ENCODE results near the gene ADAM19. TPM values are rescaled to one million over a fixed set of nuclear protein-coding genes. Genes with fewer than 3 reads are reported as not detected.

Gene ADAM19
- total and polyA plus RNA-seq, 2 experiments from 2014 or later: 9.1 to 13.2 TPM

DNA sequence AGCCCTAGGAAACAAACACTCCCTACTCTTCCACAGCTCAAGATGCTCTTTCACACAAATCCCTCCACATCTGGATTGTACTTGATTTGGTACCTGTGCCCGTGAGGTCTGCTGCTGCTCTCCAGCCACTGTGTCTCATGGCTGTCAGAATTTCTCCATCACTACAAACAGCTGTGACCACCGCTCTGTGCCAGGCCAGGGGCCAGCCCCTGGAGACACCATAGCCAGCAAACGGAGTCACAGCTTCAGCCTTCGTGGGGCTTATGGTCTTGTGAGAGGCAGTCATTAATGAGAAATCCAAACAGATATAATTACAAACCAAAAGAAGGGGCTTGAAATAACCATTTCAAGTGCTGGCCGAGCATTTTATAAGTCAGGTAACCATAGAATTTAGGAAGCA is 43.6 kb downstream of the ADAM19 start:
- Histone ChIP-seq H3K27ac (ENCODE audit: low read depth) (no peak overlapping the region), H3K4me3 (no peak overlapping the region), H3K9me2 (ENCODE audit: insufficient read depth) (no peaks in the 10 kb centered on the region), H3K36me3 (ENCODE audit: insufficient read depth) (no peaks in the 10 kb centered on the region), H3K79me2 (replicated peaks; ENCODE audit: insufficient read depth) (no peaks in the 10 kb centered on the region), H3K4me1 (ENCODE audit: insufficient read depth) (no peaks in the 10 kb centered on the region), H3F3A (replicated peaks; ENCODE audit: low read depth) (no peaks in the 10 kb centered on the region), H4K20me1 (replicated peaks; ENCODE audit: insufficient read depth) (no peaks in the 10 kb centered on the region), H2AFZ (no peak overlapping the region), H3K27me3 (ENCODE audit: insufficient read depth) (no peaks in the 10 kb centered on the region), H3K4me2 (no peak overlapping the region)
- Mint-ChIP-seq H3K9me3 (no peaks in the 10 kb centered on the region), H3K36me3 (ENCODE audit: low read depth) (peaks cover 12% of the 10 kb centered on the region), H3K27me3 (ENCODE audit: insufficient read depth, low read depth, poor library complexity) (peaks cover 5% of the 10 kb centered on the region), H3K27ac (no peak overlapping the region), H3K4me1 (peaks cover 11% of the 10 kb centered on the region), H3K4me3 (no peak overlapping the region)
- ATAC-seq: no peak
- no peak for DNase-seq (ENCODE audit: low spot score)
- no peak for TF ChIP-seq EZH2phosphoT487 (IDR thresholded peaks at IDR 0.05; ENCODE audit: unreplicated experiment)
- TF ChIP-seq, protein P1, sequence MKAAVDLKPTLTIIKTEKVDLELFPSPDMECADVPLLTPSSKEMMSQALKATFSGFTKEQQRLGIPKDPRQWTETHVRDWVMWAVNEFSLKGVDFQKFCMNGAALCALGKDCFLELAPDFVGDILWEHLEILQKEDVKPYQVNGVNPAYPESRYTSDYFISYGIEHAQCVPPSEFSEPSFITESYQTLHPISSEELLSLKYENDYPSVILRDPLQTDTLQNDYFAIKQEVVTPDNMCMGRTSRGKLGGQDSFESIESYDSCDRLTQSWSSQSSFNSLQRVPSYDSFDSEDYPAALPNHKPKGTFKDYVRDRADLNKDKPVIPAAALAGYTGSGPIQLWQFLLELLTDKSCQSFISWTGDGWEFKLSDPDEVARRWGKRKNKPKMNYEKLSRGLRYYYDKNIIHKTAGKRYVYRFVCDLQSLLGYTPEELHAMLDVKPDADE (IDR thresholded peaks at IDR 0.05): no peak
- no peak for TF ChIP-seq ZNF114 (CRISPR knock-in tag; IDR thresholded peaks at IDR 0.05)

DNA sequence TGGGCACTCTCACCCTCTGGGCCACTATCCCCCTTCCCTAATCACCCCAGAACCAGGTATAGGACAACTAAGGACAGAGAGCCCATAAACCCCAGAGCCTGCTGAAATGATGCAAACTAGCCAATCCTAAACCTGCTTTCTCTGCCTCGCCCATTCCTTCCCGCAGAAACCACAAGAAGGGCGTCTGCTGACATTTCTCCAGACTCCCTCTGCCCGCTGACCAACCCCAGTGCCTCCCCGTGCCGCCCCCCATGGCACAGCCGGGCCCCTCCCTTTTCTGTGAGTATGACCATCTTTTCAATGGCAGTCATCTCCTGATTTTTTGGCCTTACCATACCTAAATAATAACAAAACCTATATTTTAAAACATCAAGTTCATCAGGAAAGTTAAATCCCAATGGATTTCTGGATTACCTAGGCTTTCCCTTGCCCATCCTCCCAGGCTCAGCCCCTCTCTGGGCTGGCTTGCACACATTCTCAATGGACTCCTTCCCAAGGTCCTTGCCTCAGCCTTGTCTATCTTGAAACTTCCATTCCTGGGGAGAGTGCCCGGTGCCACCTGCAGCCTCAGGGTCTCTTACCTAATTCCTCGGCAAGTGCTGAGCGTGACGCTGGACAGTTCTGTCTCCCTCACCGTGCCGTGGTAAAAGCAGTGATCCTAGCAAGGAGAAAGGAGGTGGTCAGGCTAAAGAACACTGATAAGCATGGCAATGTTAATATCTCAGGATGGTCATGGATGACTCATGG is 45.2 kb downstream of the ADAM19 start:
- Histone ChIP-seq H3F3A (replicated peaks; ENCODE audit: low read depth) (no peaks in the 10 kb centered on the region), H3K27ac (ENCODE audit: low read depth) (no peak overlapping the region), H3K79me2 (replicated peaks; ENCODE audit: insufficient read depth) (no peaks in the 10 kb centered on the region), H3K4me3 (no peak overlapping the region), H3K9me2 (ENCODE audit: insufficient read depth) (no peaks in the 10 kb centered on the region), H3K27me3 (ENCODE audit: insufficient read depth) (no peaks in the 10 kb centered on the region), H2AFZ (no peak overlapping the region), H3K4me2 (no peak overlapping the region), H3K36me3 (ENCODE audit: insufficient read depth) (no peaks in the 10 kb centered on the region), H4K20me1 (replicated peaks; ENCODE audit: insufficient read depth) (no peaks in the 10 kb centered on the region), H3K4me1 (ENCODE audit: insufficient read depth) (no peaks in the 10 kb centered on the region)
- H3K27ac Mint-ChIP-seq: no peak overlapping the region; the same call in 1 of the 2 replicates
- peaks cover 7% of the 10 kb centered on the region; the same call in 2 of the 3 replicates for H3K36me3 Mint-ChIP-seq (ENCODE audit: low read depth)
- no peak for ATAC-seq
- no peak overlapping the region for H3K4me3 Mint-ChIP-seq
- H3K9me3 Mint-ChIP-seq: no peaks in the 10 kb centered on the region
- no peak for DNase-seq (ENCODE audit: low spot score)
- peaks cover 11% of the 10 kb centered on the region for H3K4me1 Mint-ChIP-seq
- H3K27me3 Mint-ChIP-seq (ENCODE audit: insufficient read depth, low read depth, poor library complexity): peaks cover 5% of the 10 kb centered on the region
- no peak for TF ChIP-seq ZNF331 (CRISPR knock-in tag; IDR thresholded peaks at IDR 0.05; ENCODE audit: low read depth)
- no peak for TF ChIP-seq POLR2AphosphoS5 (IDR thresholded peaks at IDR 0.05; ENCODE audit: low read depth)
- TF ChIP-seq, protein P1 (IDR thresholded peaks at IDR 0.05): no peak
- TF ChIP-seq JUNB (IDR thresholded peaks at IDR 0.05; ENCODE audit: unreplicated experiment): no peak
- TF ChIP-seq STAT1 (IDR thresholded peaks at IDR 0.05; ENCODE audit: unreplicated experiment): no peak
- no peak for TF ChIP-seq CREB1 (CRISPR knock-in tag; IDR thresholded peaks at IDR 0.05; ENCODE audit: low read depth)
- TF ChIP-seq, protein P2, sequence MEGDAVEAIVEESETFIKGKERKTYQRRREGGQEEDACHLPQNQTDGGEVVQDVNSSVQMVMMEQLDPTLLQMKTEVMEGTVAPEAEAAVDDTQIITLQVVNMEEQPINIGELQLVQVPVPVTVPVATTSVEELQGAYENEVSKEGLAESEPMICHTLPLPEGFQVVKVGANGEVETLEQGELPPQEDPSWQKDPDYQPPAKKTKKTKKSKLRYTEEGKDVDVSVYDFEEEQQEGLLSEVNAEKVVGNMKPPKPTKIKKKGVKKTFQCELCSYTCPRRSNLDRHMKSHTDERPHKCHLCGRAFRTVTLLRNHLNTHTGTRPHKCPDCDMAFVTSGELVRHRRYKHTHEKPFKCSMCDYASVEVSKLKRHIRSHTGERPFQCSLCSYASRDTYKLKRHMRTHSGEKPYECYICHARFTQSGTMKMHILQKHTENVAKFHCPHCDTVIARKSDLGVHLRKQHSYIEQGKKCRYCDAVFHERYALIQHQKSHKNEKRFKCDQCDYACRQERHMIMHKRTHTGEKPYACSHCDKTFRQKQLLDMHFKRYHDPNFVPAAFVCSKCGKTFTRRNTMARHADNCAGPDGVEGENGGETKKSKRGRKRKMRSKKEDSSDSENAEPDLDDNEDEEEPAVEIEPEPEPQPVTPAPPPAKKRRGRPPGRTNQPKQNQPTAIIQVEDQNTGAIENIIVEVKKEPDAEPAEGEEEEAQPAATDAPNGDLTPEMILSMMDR (conservative IDR thresholded peaks at IDR 0.05; ENCODE audit: low read depth in 2 of 2): no peak
- TF ChIP-seq, protein P3, sequence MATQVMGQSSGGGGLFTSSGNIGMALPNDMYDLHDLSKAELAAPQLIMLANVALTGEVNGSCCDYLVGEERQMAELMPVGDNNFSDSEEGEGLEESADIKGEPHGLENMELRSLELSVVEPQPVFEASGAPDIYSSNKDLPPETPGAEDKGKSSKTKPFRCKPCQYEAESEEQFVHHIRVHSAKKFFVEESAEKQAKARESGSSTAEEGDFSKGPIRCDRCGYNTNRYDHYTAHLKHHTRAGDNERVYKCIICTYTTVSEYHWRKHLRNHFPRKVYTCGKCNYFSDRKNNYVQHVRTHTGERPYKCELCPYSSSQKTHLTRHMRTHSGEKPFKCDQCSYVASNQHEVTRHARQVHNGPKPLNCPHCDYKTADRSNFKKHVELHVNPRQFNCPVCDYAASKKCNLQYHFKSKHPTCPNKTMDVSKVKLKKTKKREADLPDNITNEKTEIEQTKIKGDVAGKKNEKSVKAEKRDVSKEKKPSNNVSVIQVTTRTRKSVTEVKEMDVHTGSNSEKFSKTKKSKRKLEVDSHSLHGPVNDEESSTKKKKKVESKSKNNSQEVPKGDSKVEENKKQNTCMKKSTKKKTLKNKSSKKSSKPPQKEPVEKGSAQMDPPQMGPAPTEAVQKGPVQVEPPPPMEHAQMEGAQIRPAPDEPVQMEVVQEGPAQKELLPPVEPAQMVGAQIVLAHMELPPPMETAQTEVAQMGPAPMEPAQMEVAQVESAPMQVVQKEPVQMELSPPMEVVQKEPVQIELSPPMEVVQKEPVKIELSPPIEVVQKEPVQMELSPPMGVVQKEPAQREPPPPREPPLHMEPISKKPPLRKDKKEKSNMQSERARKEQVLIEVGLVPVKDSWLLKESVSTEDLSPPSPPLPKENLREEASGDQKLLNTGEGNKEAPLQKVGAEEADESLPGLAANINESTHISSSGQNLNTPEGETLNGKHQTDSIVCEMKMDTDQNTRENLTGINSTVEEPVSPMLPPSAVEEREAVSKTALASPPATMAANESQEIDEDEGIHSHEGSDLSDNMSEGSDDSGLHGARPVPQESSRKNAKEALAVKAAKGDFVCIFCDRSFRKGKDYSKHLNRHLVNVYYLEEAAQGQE (IDR thresholded peaks at IDR 0.05; ENCODE audit: unreplicated experiment): no peak
- TF ChIP-seq EZH2 (IDR thresholded peaks at IDR 0.05; ENCODE audit: low read depth, unreplicated experiment): no peak
- no peak for TF ChIP-seq NANOG (IDR thresholded peaks at IDR 0.05; ENCODE audit: borderline replicate concordance)
- no peak for TF ChIP-seq EZH2phosphoT487 (IDR thresholded peaks at IDR 0.05; ENCODE audit: unreplicated experiment)
- no peak for TF ChIP-seq ZNF114 (CRISPR knock-in tag; IDR thresholded peaks at IDR 0.05)

All from GM23338 (cell line).